GM19328 (cell line): ENCODE measurements around the gene SENP1.

ENCODE experiments used
- ATAC-seq: cut with Tn5 transposase; IDR thresholded peaks from one replicate; pipeline ENCODE4 v1.9.1; 2021; ENCODE audit warnings: mild to moderate bottlenecking, moderate library complexity; ENCODE audit not compliant: unreplicated experiment

Gene SENP1

DNA sequence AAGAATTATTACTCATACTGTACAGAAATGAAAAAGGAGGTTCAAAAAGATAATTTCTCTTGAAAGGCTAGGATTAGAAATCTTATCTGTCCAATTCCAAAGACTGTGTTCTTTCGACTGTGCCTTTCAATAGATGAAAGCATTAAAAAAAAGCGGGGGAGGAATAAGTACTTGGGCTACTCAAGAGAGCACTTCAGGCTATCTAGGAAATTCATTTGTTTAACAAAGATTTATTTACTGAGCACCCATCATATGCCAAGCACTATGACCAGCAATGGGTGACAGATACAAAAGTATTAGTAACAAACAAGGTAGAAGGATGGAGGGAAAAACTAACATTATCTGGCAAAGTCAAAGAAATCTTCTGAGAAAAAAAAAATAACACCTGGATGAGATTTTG, 37.4 kb downstream of the SENP1 start:
- ATAC-seq: no peak

- ATAC-seq: no peak
Observed at GRCh38 chr12:48067250-48067938, 38.5 kb downstream of the SENP1 start.

DNA sequence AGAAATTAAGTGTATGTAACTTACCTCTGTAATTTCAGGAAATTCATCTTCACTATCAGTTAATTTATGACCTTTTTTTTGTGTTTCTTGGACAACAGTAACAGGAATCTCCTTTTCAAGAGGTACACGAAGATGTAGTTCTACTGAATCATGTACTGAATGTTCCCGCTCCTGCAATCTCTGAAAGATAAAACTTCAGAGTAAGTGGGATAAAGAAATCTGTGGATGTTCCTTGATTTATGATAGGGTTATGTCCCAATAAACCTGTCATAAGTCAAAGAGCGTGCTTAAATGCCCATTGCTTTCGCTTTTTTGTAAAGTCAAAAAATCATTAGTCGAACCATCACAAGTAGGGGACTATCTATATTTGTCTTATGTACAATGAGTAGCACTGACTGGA, 40.8 kb downstream of the SENP1 start:
- ATAC-seq: no peak

DNA sequence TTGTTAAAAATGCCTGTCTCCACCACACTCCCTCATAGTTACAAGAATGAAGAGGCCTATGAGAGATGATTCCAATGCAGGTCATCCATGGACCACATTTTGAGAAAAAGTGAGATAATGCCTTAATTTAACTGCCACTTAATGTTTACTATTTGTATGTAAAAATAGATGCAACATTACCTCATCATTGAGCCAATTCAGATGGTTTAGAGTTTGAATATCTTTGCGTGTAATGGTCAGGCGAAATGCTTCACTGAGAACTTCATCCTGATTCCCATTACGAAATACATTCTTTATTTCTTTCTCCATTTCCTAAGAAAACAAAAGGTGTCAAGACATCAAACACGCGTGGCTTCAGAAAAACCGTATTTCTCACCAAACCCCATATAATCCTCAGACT, 42.3 kb downstream of the SENP1 start:
- ATAC-seq: no peak

DNA sequence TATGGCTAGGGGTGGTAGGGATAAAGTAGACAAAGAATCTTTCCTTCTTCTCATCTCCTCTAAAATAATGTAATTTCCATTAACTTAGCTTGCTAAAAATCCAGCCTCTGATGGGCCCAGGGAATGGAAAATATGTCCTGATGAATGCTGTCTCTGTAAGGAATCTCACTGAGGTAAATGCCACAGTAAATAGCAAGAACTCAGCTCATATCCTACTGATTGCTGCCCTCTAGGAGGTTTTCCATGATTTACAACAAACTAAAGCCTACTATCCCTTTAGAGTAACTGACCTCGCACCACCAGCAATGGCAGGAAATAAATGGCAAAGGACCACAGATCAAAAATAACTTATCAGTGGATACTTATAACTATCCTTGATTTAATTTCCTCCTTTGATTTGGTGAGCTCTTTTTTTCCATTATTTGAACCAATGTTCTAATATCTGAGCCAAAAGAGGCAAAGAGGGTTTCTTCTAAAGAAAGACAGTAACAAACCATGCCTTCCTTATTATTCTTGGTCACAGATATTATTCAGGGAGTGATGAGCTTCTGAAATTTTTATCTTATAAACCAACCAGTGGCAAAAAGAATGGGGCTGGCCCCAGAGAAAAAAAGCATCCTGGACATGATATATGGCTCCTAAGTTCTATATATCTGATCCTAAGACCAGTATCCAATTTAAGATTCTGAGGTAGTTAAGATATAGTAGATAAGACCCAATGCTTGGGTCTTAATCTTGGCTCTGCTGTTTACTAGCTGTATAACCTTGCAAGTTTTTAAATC, 43.8 kb downstream of the SENP1 start:
- no peak for ATAC-seq

DNA sequence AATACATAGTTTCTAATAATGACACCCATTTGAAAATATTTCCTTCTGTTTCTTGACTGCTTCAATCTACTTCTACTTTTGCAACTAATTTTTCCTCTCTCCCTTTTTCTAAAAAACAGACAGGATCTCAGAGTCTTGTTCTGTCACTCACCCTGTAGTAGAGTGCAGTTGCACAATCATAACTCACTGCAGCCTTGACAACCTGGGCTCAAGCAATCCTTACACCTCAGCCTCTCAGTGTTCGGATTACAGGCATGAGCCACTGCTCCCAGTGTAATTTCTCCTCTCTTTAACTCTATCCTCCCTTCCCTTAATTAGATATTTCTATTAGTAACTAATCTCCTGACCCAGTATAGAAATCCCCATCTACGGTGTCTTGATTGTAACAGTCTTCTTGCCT, 45.4 kb downstream of the SENP1 start:
- ATAC-seq: no peak

- ATAC-seq: no peak
Observed at GRCh38 chr12:48058771-48059170, 47.1 kb downstream of the SENP1 start.

DNA sequence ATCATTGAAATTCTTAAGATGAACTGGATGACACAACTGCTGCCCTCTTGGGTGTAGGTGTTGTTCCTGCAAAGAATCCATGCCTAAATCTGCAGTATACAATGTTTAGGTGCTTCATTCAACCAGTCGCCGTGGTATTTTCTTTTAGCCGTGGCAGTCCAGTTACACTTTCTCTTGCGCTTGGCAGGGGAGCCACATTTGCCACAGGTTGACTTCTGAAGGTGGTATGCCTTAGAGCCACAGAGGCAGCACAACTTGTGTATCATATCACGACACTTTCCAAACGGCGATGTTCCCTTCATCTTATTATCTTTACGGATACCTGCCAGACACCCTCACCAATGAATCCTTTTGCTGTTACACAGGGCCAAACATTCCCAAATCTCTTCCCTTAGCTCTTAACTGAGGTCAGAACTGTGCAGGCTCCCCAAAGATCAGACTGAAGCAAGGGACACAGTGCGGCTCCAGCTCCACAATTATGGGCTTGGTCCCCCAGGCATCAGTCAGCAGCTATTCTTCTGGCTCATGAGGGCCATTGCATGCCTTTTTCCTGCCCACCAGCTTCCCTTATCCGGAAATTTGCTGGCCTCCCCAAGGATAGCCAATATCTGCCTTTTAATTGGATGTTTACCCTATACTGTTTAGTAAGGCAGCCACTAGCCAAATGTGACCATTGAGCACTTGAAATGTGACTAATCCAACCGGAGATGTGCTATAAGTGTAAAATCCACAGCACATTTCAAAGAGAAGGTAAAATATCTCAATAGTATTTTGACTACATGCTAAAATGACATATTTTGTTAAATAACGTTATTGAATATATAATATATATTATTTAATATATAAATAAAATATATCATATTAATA, 50.7 kb downstream of the SENP1 start:
- no peak for ATAC-seq

GRCh38 chr12:48053883-48054282, 52.0 kb downstream of the SENP1 start:
- ATAC-seq: no peak

DNA sequence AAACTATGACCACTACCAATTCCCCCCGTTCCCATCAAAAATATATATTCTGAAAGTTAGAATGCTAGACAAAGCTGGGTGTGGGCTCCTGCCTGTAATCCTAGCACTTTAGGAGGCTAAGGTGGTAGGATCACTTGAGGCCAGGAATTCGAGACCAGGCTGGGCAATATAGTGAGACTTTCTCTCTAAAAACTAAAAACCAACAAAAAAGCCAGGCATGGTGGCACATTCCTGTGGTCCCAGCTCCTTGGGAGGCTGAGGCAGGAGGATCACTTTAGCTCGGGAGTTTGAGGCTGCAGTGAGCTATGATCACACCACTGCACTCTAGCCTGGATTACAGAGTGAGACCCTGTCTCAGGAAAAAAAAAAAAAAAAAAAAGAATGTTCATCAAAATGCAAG, 52.8 kb downstream of the SENP1 start:
- ATAC-seq: no peak

- ATAC-seq: no peak
Observed at GRCh38 chr12:48051681-48052080, 54.2 kb downstream of the SENP1 start.

DNA sequence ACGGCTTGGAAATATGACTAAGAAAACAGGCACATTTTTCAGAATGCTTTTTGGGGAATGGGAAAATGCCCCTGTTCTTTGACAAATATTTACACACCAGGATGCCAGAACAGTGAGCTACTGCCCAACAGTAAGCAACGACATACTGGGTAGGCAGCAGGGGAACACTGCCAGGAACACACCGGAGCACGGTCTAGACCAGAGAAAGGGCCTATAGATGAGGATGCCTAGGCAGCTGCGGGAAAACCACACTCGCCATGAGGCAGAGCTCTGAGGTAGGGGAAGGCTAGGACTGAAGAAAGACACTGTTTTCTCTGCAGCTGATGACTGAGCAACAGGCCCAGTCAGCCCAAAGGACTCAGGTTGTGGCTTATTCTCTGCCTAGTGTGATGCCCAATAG, 55.7 kb downstream of the SENP1 start:
- no peak for ATAC-seq

DNA sequence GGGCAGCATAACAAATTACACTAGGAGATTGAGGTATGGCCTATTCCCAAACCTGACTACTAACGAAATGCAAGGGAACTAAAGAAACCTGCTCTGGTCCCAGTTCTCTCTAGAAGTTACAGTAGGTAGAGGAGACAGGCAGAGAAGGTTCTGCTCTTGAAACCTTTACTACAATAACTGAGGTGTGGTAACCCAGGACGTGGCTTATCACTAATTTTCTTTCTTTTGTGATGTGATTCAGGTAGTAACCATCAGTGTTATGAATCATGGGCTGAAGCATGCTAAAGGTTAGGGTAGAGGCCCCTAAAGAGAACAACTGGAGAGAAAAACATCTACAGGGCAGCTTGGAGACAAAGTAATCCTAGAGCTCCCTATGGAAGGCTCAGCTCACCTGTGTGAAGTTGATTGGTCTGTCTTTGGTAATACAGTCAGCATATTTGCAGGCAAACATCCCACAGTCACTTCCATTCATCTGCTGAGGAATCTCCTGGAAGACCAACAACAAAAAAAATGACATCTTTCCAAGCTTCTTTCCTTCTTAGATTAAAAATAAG, 59.8 kb downstream of the SENP1 start:
- ATAC-seq: no peak

DNA sequence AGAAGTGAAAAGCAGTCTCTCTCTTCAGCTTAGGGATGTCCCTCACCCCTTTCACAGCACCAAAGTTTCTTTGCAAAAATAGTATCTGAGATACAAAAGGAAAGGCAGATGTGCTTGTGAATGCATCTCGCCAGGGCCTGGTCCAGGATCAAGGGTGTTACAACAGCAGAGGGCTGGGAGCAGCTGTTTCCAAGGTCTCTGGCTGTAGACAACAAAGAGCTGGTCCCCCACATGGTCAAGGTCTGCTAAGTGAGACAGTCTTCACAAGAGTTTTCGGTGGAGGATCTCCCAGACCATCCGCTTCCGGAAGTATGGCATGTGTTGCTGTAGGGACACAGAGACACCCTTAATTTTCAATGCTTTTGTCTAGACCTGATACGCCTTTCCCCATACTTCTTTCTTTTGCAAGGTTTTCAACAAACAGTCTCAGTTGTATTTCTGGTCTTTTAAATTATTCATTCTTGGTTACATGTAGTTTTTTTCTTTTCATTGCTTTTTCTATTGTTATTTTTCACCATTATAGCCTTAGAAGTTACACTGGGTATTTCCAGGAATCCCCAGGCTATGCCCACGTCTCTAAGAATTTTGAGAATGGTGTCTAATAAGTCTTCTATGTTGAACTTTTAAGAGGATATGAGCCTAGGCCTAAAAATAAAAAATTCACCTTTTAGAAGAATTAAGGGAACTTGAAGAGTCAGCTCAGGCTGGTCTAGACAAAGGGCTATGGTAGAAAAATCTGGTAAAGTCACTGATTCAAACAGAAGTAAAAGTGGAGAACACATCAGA, 60.6 kb downstream of the SENP1 start:
- ATAC-seq: no peak

GRCh38 chr12:48044396-48044795, 61.5 kb downstream of the SENP1 start:
- no peak for ATAC-seq

- no peak for ATAC-seq
Observed at GRCh38 chr12:48043771-48044170, 62.1 kb downstream of the SENP1 start.

GRCh38 chr12:48041591-48042423, 64.1 kb downstream of the SENP1 start:
- ATAC-seq: no peak

DNA sequence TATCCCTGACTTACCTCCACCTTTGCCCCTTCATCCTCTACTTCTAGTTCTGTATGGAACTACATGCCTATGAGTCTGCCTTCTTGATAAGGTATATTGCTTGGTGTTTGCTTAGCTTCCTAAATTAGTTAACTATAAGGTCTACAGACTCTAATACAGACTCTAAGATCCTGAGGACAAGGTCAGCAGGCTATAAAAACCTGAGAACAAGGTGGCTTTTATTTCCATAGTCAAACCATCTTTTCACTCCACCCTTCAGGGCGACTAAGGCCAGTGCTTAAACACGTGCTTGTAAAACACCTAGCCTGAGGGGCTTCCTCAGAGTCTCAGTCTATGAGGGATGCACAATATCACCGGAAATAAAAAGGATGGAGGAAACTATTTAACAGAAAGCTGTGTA, 65.5 kb downstream of the SENP1 start:
- ATAC-seq: no peak

- ATAC-seq: no peak
Observed at GRCh38 chr12:48039151-48039550, 66.7 kb downstream of the SENP1 start.

GRCh38 chr12:48038085-48038484, 67.8 kb downstream of the SENP1 start:
- ATAC-seq: no peak
